H9 (cell line): ENCODE results near the gene FBXL13. TPM values are rescaled to one million over a fixed set of nuclear protein-coding genes. Genes with fewer than 3 reads are reported as not detected.

Experiments
- DNase-seq: peaks from one replicate; pipeline ENCODE4 v3.0.0-alpha.2; 2017
- H2AFZ ChIP-seq: one replicate; pipeline ENCODE4 v1.6.1; 2013; ENCODE audit warnings: mild to moderate bottlenecking, low read length, control low read depth, moderate library complexity
- H2AK5ac ChIP-seq: 2 replicates; pipeline ENCODE4 v1.6.1; 2013; ENCODE audit warnings: low read length, control low read depth, mixed read lengths; ENCODE audit not compliant: insufficient read length
- H2BK120ac ChIP-seq: one replicate; pipeline ENCODE4 v1.6.1; 2013; ENCODE audit warnings: low read depth, mild to moderate bottlenecking, low read length, control low read depth, inconsistent platforms; ENCODE audit not compliant: poor library complexity, severe bottlenecking
- H2BK12ac ChIP-seq: 2 replicates; pipeline ENCODE4 v1.6.1; 2013; ENCODE audit warnings: low read length, control low read depth, mixed read lengths, low read depth; ENCODE audit not compliant: insufficient read length
- H2BK15ac ChIP-seq: 2 replicates; pipeline ENCODE4 v1.6.1; 2013; ENCODE audit warnings: low read depth, low read length, control low read depth
- H2BK20ac ChIP-seq: one replicate; pipeline ENCODE4 v1.6.1; 2013; ENCODE audit warnings: low read depth, mild to moderate bottlenecking, low read length, control low read depth, inconsistent platforms; ENCODE audit not compliant: poor library complexity, severe bottlenecking
- H2BK5ac ChIP-seq: 2 replicates; pipeline ENCODE4 v1.6.1; 2013; ENCODE audit warnings: low read length, control low read depth, mixed read lengths; ENCODE audit not compliant: insufficient read length
- H3K14ac ChIP-seq: 2 replicates; pipeline ENCODE4 v1.6.1; 2013; ENCODE audit warnings: low read length, control low read depth; ENCODE audit not compliant: insufficient read depth
- H3K18ac ChIP-seq: 2 replicates; pipeline ENCODE4 v1.6.1; 2013; ENCODE audit warnings: low read depth, mild to moderate bottlenecking, mixed read lengths, low read length, control low read depth; ENCODE audit not compliant: insufficient read length
- H3K23ac ChIP-seq: 2 replicates; pipeline ENCODE4 v1.6.1; 2013; ENCODE audit warnings: low read length, control low read depth, mixed read lengths, low read depth; ENCODE audit not compliant: insufficient read length
- H3K23me2 ChIP-seq: 2 replicates; pipeline ENCODE4 v1.6.1; 2013; ENCODE audit warnings: low read depth, mild to moderate bottlenecking, mixed read lengths, low read length, control low read depth; ENCODE audit not compliant: insufficient read length, poor library complexity, severe bottlenecking
- H3K27ac ChIP-seq: 2 replicates; pipeline ENCODE4 v1.5.1; 2013; ENCODE audit warnings: low read length, control low read depth, mixed read lengths, low read depth; ENCODE audit not compliant: insufficient read length
- H3K27me3 ChIP-seq: 2 replicates; pipeline ENCODE4 v1.6.1; 2013; ENCODE audit warnings: low read length, control low read depth, inconsistent platforms; ENCODE audit not compliant: insufficient read depth
- H3K4ac ChIP-seq: 2 replicates; pipeline ENCODE4 v1.6.1; 2013; ENCODE audit warnings: low read depth, mild to moderate bottlenecking, control low read depth, inconsistent platforms, low read length, moderate library complexity
- H3K4me1 ChIP-seq: 2 replicates; pipeline ENCODE4 v1.6.1; 2013; ENCODE audit warnings: low read length, control low read depth, inconsistent platforms; ENCODE audit not compliant: insufficient read depth
- H3K4me2 ChIP-seq: 2 replicates; pipeline ENCODE4 v1.6.1; 2013; ENCODE audit warnings: low read length, control low read depth, mixed read lengths; ENCODE audit not compliant: insufficient read length, insufficient read depth
- H3K56ac ChIP-seq: 2 replicates; pipeline ENCODE4 v1.6.1; 2013; ENCODE audit warnings: low read depth, mild to moderate bottlenecking, mixed read lengths, low read length, control low read depth; ENCODE audit not compliant: insufficient read length
- H3K79me1 ChIP-seq: 2 replicates; pipeline ENCODE4 v1.6.1; 2013; ENCODE audit warnings: low read depth, mild to moderate bottlenecking, moderate library complexity, low read length, control low read depth, inconsistent platforms; ENCODE audit not compliant: insufficient read depth, poor library complexity, severe bottlenecking
- H3K79me2 ChIP-seq: 2 replicates; pipeline ENCODE4 v1.6.1; 2013; ENCODE audit warnings: low read length, control low read depth, inconsistent platforms; ENCODE audit not compliant: insufficient read depth
- H3K9ac ChIP-seq: 2 replicates; pipeline ENCODE4 v1.6.1; 2013; ENCODE audit warnings: low read length, control low read depth, mixed read lengths; ENCODE audit not compliant: insufficient read length; ENCODE audit errors: extremely low read depth
- H3K9me3 ChIP-seq: one replicate; pipeline ENCODE4 v1.6.1; 2013; ENCODE audit warnings: low read depth, low read length, inconsistent platforms; ENCODE audit not compliant: control insufficient read depth
- H3T11ph ChIP-seq: one replicate; pipeline ENCODE4 v1.6.1; 2013; ENCODE audit warnings: mild to moderate bottlenecking, low read length, control low read depth, inconsistent platforms
- H4K20me1 ChIP-seq: one replicate; pipeline ENCODE4 v1.6.1; 2013; ENCODE audit not compliant: control insufficient read depth, insufficient read length, insufficient read depth
- H4K5ac ChIP-seq: 2 replicates; pipeline ENCODE4 v1.6.1; 2013; ENCODE audit warnings: low read depth, mild to moderate bottlenecking, mixed read lengths, low read length, control low read depth; ENCODE audit not compliant: insufficient read length
- H4K8ac ChIP-seq: replicated peaks from 2 replicates; pipeline ENCODE4 v1.6.1; 2013; ENCODE audit warnings: low read length, control low read depth, mixed read lengths, low read depth; ENCODE audit not compliant: insufficient read length
- H4K91ac ChIP-seq: 2 replicates; pipeline ENCODE4 v1.6.1; 2013; ENCODE audit warnings: low read depth, mild to moderate bottlenecking, moderate library complexity, mixed read lengths, low read length, control low read depth; ENCODE audit not compliant: insufficient read length
- H3K27ac Mint-ChIP-seq, 3 experiments: 2 replicates in 2 of 3; 3 replicates in 1 of 3; pipeline ENCODE4 v1.8.0; 2020 to 2021; ENCODE audit warnings: mixed read lengths in 3 of 3, mild to moderate bottlenecking in 1 of 3, moderate library complexity in 1 of 3
- H3K27me3 Mint-ChIP-seq: 2 replicates; pipeline ENCODE4 v1.8.0; 2021; ENCODE audit warnings: low read depth, mild to moderate bottlenecking, moderate library complexity, mixed read lengths
- H3K36me3 Mint-ChIP-seq, 3 experiments: 2 replicates in 2 of 3; 3 replicates in 1 of 3; pipeline ENCODE4 v1.8.0; 2020 to 2021; ENCODE audit warnings: low read depth in 3 of 3, mixed read lengths in 3 of 3; ENCODE audit not compliant: insufficient read depth in 1 of 3
- H3K4me1 Mint-ChIP-seq, 2 experiments: 2 replicates each; pipeline ENCODE4 v1.8.0; 2020; ENCODE audit warnings: mixed read lengths in 2 of 2
- H3K4me3 Mint-ChIP-seq, 2 experiments: 2 replicates in 1 of 2; 3 replicates in 1 of 2; pipeline ENCODE4 v1.8.0; 2020 to 2021; ENCODE audit warnings: mild to moderate bottlenecking in 2 of 2, mixed read lengths in 2 of 2, moderate library complexity in 1 of 2
- H3K9me3 Mint-ChIP-seq, 2 experiments: 2 replicates in 1 of 2; 3 replicates in 1 of 2; pipeline ENCODE4 v1.8.0; 2020; ENCODE audit warnings: mild to moderate bottlenecking in 2 of 2, mixed read lengths in 2 of 2, moderate library complexity in 1 of 2
- total RNA-seq: library from RNA; stranded (reverse); gene quantifications from 2 replicates; pipeline ENCODE4 v1.2.1, GENCODE V29; 2021
- TF ChIP-seq, protein P1 (sequence below): fragments of 200-600 bp; sonication (generic); conservative IDR thresholded peaks from 3 replicates; pipeline ENCODE4 v1.8.0; 2021; ENCODE audit warnings: antibody characterized with exemption, mild to moderate bottlenecking

Gene FBXL13
- total RNA-seq, 1 experiment from 2014 or later, result 4.4 TPM

DNA sequence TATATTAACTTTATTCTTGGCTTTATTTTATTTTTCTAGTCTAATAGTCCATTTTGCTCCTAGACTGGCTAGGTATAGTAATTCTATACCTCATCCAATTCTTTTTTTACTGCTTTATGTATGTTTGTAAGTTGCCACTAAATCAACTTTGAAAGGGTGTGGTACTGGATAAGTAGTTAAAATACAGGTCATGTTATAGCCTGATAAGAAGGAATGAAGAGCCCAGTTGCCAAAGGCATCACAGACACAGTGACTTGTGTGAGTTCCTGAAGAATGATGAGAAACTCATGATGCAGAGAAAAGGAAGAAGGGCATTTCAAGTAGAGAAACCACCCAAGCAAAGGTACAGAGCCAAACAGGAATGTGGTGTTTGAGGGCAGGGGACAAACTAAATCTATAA is 47.0 kb upstream of the FBXL13 start:
- no peaks in the 10 kb centered on the region for H3K4me1 Mint-ChIP-seq
- H2AFZ ChIP-seq, result no peak overlapping the region

More for the DNA sequence above, 47.0 kb upstream of the FBXL13 start:
- no peak overlapping the region for H3K4me2 ChIP-seq
- H3K23me2 ChIP-seq, result no peaks in the 10 kb centered on the region
- no peak overlapping the region for H2BK5ac ChIP-seq
- H2BK120ac ChIP-seq, result no peak overlapping the region
- no peak overlapping the region for H3K9ac ChIP-seq
- no peaks in the 10 kb centered on the region for H3K9me3 ChIP-seq
- H3K27me3 ChIP-seq, result no peaks in the 10 kb centered on the region
- H3K56ac ChIP-seq, result no peak overlapping the region
- no peaks in the 10 kb centered on the region; the same call in 1 of the 2 replicates for H3K79me2 ChIP-seq
- H3K36me3 Mint-ChIP-seq, result peaks cover 0 to 9% (median 6%) of the 10 kb centered on the region in 3 experiments; a peak in 6 of 7 replicates
- no peaks in the 10 kb centered on the region for H3K9me3 Mint-ChIP-seq
- no peak overlapping the region for H3K27ac Mint-ChIP-seq
- H3K27ac ChIP-seq, result no peak overlapping the region
- no peak overlapping the region for H2BK12ac ChIP-seq
- no peak overlapping the region for H4K5ac ChIP-seq
- H4K8ac ChIP-seq, result no peak overlapping the region
- no peak overlapping the region for H2AK5ac ChIP-seq
- H3K14ac ChIP-seq, result no peak overlapping the region
- H3T11ph ChIP-seq, result no peak overlapping the region
- no peaks in the 10 kb centered on the region for H3K79me1 ChIP-seq
- no peak overlapping the region for H3K4ac ChIP-seq
- no peaks in the 10 kb centered on the region for H4K20me1 ChIP-seq
- no peak overlapping the region for H2BK20ac ChIP-seq
- H3K18ac ChIP-seq, result no peak overlapping the region
- no peak overlapping the region for H4K91ac ChIP-seq
- no peak for DNase-seq
- no peak overlapping the region for H3K4me3 Mint-ChIP-seq
- no peaks in the 10 kb centered on the region for H3K27me3 Mint-ChIP-seq
- no peak overlapping the region for H3K23ac ChIP-seq
- TF ChIP-seq, protein P1, sequence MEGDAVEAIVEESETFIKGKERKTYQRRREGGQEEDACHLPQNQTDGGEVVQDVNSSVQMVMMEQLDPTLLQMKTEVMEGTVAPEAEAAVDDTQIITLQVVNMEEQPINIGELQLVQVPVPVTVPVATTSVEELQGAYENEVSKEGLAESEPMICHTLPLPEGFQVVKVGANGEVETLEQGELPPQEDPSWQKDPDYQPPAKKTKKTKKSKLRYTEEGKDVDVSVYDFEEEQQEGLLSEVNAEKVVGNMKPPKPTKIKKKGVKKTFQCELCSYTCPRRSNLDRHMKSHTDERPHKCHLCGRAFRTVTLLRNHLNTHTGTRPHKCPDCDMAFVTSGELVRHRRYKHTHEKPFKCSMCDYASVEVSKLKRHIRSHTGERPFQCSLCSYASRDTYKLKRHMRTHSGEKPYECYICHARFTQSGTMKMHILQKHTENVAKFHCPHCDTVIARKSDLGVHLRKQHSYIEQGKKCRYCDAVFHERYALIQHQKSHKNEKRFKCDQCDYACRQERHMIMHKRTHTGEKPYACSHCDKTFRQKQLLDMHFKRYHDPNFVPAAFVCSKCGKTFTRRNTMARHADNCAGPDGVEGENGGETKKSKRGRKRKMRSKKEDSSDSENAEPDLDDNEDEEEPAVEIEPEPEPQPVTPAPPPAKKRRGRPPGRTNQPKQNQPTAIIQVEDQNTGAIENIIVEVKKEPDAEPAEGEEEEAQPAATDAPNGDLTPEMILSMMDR, result no peak
- no peak overlapping the region for H2BK15ac ChIP-seq
- no peaks in the 10 kb centered on the region for H3K4me1 ChIP-seq
